Gastrocnemius medialis (tissue), 4 donors: ENCODE data around the gene MFNG.

Experiments
- CTCF ChIP-seq, 5 experiments: fragments of 450-650 bp in 3 of 5; fragments of 200-600 bp in 2 of 5; sonication (generic) in 2 of 5; IDR thresholded peaks in 4 of 5; conservative IDR thresholded peaks in 1 of 5; 1 replicate in 4 of 5; 2 replicates in 1 of 5; pipeline ENCODE4 v1.5.1; 2016 to 2019; ENCODE audit warnings: antibody characterized with exemption in 5 of 5, mild to moderate bottlenecking in 3 of 5, moderate library complexity in 3 of 5
- POLR2A ChIP-seq, 2 donors: fragments of 450-650 bp; IDR thresholded peaks; one replicate each; pipeline ENCODE4 v1.6.1; 2017; ENCODE audit warnings: antibody characterized with exemption in 2 of 2, mild to moderate bottlenecking in 2 of 2, moderate library complexity in 2 of 2

- TF ChIP-seq CTCF (IDR thresholded peaks at IDR 0.05 in 4 of 5, conservative IDR thresholded peaks at IDR 0.05 in 1 of 5) (no peak), POLR2A (IDR thresholded peaks at IDR 0.05) (no peak)
Observed at GRCh38 chr22:37517826-37518450, 31.8 kb upstream of the MFNG start.
